ENCODE measurements around the gene TMCO4. TPM values are rescaled to one million over a fixed set of nuclear protein-coding genes. Genes with fewer than 3 reads are reported as not detected.
A peak's percentile ranks its signal among the peaks of the same experiment; 100 is the strongest.

Gene TMCO4
- total RNA-seq, 1 donor from 2014 or later = 18.6 TPM

GRCh38 chr1:19754482-19754881 is 45.2 kb downstream of the TMCO4 start:
- Mint-ChIP-seq H3K9me3 (ENCODE audit: low read depth) (no peaks in the 10 kb centered on the region), H3K27me3 (peaks cover 3% of the 10 kb centered on the region), H3K4me1 (ENCODE audit: low read depth) (no peaks in the 10 kb centered on the region), H3K36me3 (ENCODE audit: insufficient read depth) (peaks cover 3% of the 10 kb centered on the region), H3K4me3 (ENCODE audit: low read depth) (no peak overlapping the region), H3K27ac (peak overlapping the region; percentile 56)
- TF ChIP-seq CTCF (IDR thresholded peaks at IDR 0.05; ENCODE audit: unreplicated experiment) = no peak
- DNase-seq (ENCODE audit: low spot score, unreplicated experiment) = no peak

- no peak for TF ChIP-seq CTCF (IDR thresholded peaks at IDR 0.05; ENCODE audit: unreplicated experiment)
- Mint-ChIP-seq H3K4me1 (ENCODE audit: low read depth) (no peaks in the 10 kb centered on the region), H3K36me3 (ENCODE audit: insufficient read depth) (peaks cover 3% of the 10 kb centered on the region), H3K27me3 (no peaks in the 10 kb centered on the region), H3K4me3 (ENCODE audit: low read depth) (no peak overlapping the region), H3K27ac (no peak overlapping the region), H3K9me3 (ENCODE audit: low read depth) (no peaks in the 10 kb centered on the region)
- DNase-seq (ENCODE audit: low spot score, unreplicated experiment) = no peak
Measured at GRCh38 chr1:19752083-19752696, 47.5 kb downstream of the TMCO4 start.

GRCh38 chr1:19750882-19751276 is 48.8 kb downstream of the TMCO4 start:
- Mint-ChIP-seq H3K4me1 (ENCODE audit: low read depth) (no peaks in the 10 kb centered on the region), H3K36me3 (ENCODE audit: insufficient read depth) (peaks cover 5% of the 10 kb centered on the region)

GRCh38 chr1:19750101-19750881 is 49.4 kb downstream of the TMCO4 start:
- no peaks in the 10 kb centered on the region for H3K9me3 Mint-ChIP-seq (ENCODE audit: low read depth)
- no peaks in the 10 kb centered on the region for H3K27me3 Mint-ChIP-seq
- H3K4me3 Mint-ChIP-seq (ENCODE audit: low read depth) = no peak overlapping the region
- no peaks in the 10 kb centered on the region for H3K4me1 Mint-ChIP-seq (ENCODE audit: low read depth)
- no peak overlapping the region for H3K27ac Mint-ChIP-seq
- no peak for DNase-seq (ENCODE audit: low spot score, unreplicated experiment)
- H3K36me3 Mint-ChIP-seq (ENCODE audit: insufficient read depth) = peaks cover 5% of the 10 kb centered on the region
- no peak for TF ChIP-seq CTCF (IDR thresholded peaks at IDR 0.05; ENCODE audit: unreplicated experiment)

More at GRCh38 chr1:19750882-19751276, 48.8 kb downstream of the TMCO4 start:
- H3K9me3 Mint-ChIP-seq (ENCODE audit: low read depth) = no peaks in the 10 kb centered on the region
- no peak overlapping the region for H3K27ac Mint-ChIP-seq
- no peaks in the 10 kb centered on the region for H3K27me3 Mint-ChIP-seq
- no peak for DNase-seq (ENCODE audit: low spot score, unreplicated experiment)
- no peak for TF ChIP-seq CTCF (IDR thresholded peaks at IDR 0.05; ENCODE audit: unreplicated experiment)
- no peak overlapping the region for H3K4me3 Mint-ChIP-seq (ENCODE audit: low read depth)

- DNase-seq (ENCODE audit: low spot score, unreplicated experiment) = no peak
- Mint-ChIP-seq H3K4me1 (ENCODE audit: low read depth) (no peaks in the 10 kb centered on the region), H3K36me3 (ENCODE audit: insufficient read depth) (peaks cover 5% of the 10 kb centered on the region), H3K4me3 (ENCODE audit: low read depth) (no peak overlapping the region), H3K27ac (no peak overlapping the region), H3K27me3 (no peaks in the 10 kb centered on the region), H3K9me3 (ENCODE audit: low read depth) (no peaks in the 10 kb centered on the region)
- TF ChIP-seq CTCF (IDR thresholded peaks at IDR 0.05; ENCODE audit: unreplicated experiment) = no peak
Measured at GRCh38 chr1:19749685-19750084, 50.0 kb downstream of the TMCO4 start.
